A549 (cell line): ENCODE data around the gene TRIM2.

Source experiments
- BHLHE40 ChIP-seq: IDR thresholded peaks from 2 replicates; pipeline ENCODE4 v1.6.1; 2012; ENCODE audit warnings: low read depth, low read length, inconsistent platforms
- EP300 ChIP-seq, 2 experiments: fragments of >200 bp; sonication (Bioruptor Twin); formaldehyde crosslinking; IDR thresholded peaks; 2 replicates in 1 of 2; 3 replicates in 1 of 2; pipeline ENCODE4 v1.6.1; 2016 to 2017
- GATA3 ChIP-seq: IDR thresholded peaks from 2 replicates; pipeline ENCODE4 v1.6.1; 2012; ENCODE audit warnings: borderline replicate concordance
- HOXB5 ChIP-seq: fragments of 250-450 bp; sonication (Bioruptor Pico); IDR thresholded peaks from 2 replicates; pipeline ENCODE4 v1.5.0; 2020; ENCODE audit warnings: mild to moderate bottlenecking, moderate library complexity
- JUN ChIP-seq, 2 experiments: fragments of >200 bp; sonication (Bioruptor Twin); formaldehyde crosslinking; IDR thresholded peaks; 2 replicates in 1 of 2; 3 replicates in 1 of 2; pipeline ENCODE4 v1.6.1; 2016 to 2017
- POLR2A ChIP-seq: IDR thresholded peaks from 2 replicates; pipeline ENCODE4 v1.6.1; 2012; ENCODE audit warnings: mild to moderate bottlenecking, low read length
- RAD21 ChIP-seq, 2 experiments: fragments of >200 bp in 1 of 2; sonication (Bioruptor Twin) in 1 of 2; formaldehyde crosslinking in 1 of 2; IDR thresholded peaks in 1 of 2; conservative IDR thresholded peaks in 1 of 2; 2 replicates in 1 of 2; 3 replicates in 1 of 2; pipeline ENCODE4 v1.6.1; 2012 to 2018; ENCODE audit warnings: inconsistent platforms in 1 of 2
- TF ChIP-seq, protein P1 (sequence below): fragments of 450-650 bp; IDR thresholded peaks from 2 replicates; pipeline ENCODE4 v1.6.1; 2014; ENCODE audit warnings: antibody characterized with exemption
- TF ChIP-seq, protein P2 (sequence below): fragments of >200 bp; sonication (Bioruptor Twin); formaldehyde crosslinking; IDR thresholded peaks from 3 replicates; pipeline ENCODE4 v1.5.1; 2016
- TF ChIP-seq, protein P3 (sequence below): IDR thresholded peaks from 2 replicates; pipeline ENCODE4 v1.6.1; 2012
- TF ChIP-seq, protein P4 (sequence below): fragments of 200-600 bp; sonication (generic); IDR thresholded peaks from 2 replicates; pipeline ENCODE4 v1.6.1; 2016; ENCODE audit warnings: antibody characterized with exemption, mild to moderate bottlenecking, moderate library complexity

DNA sequence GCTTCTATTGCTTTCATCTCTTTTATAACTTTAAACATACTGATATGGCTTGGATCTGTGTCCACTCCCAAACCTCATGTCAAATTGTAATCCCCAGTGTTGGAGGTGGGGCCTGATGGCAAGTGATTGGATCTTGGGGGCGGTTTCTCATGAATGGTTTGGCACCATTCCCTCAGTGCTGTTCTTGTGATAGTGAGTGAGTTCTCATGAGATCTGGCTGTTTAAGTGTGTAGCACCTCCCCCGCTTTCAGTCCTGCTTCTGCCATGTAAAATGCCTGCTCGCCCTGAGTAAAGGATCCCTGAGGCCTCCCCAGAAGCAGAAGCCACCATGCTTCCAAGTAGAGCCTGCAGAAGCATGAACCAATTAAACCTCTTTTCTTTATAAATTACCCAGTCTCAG, 157.9 kb downstream of the TRIM2 start:
- TF ChIP-seq, protein P1, sequence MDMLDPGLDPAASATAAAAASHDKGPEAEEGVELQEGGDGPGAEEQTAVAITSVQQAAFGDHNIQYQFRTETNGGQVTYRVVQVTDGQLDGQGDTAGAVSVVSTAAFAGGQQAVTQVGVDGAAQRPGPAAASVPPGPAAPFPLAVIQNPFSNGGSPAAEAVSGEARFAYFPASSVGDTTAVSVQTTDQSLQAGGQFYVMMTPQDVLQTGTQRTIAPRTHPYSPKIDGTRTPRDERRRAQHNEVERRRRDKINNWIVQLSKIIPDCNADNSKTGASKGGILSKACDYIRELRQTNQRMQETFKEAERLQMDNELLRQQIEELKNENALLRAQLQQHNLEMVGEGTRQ, result no peak
- TF ChIP-seq, protein P2, sequence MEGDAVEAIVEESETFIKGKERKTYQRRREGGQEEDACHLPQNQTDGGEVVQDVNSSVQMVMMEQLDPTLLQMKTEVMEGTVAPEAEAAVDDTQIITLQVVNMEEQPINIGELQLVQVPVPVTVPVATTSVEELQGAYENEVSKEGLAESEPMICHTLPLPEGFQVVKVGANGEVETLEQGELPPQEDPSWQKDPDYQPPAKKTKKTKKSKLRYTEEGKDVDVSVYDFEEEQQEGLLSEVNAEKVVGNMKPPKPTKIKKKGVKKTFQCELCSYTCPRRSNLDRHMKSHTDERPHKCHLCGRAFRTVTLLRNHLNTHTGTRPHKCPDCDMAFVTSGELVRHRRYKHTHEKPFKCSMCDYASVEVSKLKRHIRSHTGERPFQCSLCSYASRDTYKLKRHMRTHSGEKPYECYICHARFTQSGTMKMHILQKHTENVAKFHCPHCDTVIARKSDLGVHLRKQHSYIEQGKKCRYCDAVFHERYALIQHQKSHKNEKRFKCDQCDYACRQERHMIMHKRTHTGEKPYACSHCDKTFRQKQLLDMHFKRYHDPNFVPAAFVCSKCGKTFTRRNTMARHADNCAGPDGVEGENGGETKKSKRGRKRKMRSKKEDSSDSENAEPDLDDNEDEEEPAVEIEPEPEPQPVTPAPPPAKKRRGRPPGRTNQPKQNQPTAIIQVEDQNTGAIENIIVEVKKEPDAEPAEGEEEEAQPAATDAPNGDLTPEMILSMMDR, result no peak
- TF ChIP-seq, protein P3, sequence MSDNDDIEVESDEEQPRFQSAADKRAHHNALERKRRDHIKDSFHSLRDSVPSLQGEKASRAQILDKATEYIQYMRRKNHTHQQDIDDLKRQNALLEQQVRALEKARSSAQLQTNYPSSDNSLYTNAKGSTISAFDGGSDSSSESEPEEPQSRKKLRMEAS, result no peak
- TF ChIP-seq GATA3 (no peak), BHLHE40 (no peak), RAD21 (conservative IDR thresholded peaks at IDR 0.05 in 1 of 2, IDR thresholded peaks at IDR 0.05 in 1 of 2) (no peak), JUN (IDR thresholded peaks at IDR 0.05) (no peak), POLR2A (no peak), EP300 (IDR thresholded peaks at IDR 0.05) (no peak), HOXB5 (CRISPR knock-in tag) (no peak)
- TF ChIP-seq, protein P4, sequence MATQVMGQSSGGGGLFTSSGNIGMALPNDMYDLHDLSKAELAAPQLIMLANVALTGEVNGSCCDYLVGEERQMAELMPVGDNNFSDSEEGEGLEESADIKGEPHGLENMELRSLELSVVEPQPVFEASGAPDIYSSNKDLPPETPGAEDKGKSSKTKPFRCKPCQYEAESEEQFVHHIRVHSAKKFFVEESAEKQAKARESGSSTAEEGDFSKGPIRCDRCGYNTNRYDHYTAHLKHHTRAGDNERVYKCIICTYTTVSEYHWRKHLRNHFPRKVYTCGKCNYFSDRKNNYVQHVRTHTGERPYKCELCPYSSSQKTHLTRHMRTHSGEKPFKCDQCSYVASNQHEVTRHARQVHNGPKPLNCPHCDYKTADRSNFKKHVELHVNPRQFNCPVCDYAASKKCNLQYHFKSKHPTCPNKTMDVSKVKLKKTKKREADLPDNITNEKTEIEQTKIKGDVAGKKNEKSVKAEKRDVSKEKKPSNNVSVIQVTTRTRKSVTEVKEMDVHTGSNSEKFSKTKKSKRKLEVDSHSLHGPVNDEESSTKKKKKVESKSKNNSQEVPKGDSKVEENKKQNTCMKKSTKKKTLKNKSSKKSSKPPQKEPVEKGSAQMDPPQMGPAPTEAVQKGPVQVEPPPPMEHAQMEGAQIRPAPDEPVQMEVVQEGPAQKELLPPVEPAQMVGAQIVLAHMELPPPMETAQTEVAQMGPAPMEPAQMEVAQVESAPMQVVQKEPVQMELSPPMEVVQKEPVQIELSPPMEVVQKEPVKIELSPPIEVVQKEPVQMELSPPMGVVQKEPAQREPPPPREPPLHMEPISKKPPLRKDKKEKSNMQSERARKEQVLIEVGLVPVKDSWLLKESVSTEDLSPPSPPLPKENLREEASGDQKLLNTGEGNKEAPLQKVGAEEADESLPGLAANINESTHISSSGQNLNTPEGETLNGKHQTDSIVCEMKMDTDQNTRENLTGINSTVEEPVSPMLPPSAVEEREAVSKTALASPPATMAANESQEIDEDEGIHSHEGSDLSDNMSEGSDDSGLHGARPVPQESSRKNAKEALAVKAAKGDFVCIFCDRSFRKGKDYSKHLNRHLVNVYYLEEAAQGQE, result no peak
